ENCODE results near the gene MRPL40.

The MRPL40 gene

GRCh38 chr22:19448076-19448607 lies 15.8 kb downstream of the MRPL40 start:
- H3K27ac ChIP-seq (ENCODE audit: extremely low read depth, low read depth, low read length), result peak overlapping the region; percentile 78
- no peaks in the 10 kb centered on the region for H3K9me3 ChIP-seq (ENCODE audit: control insufficient read depth, insufficient read depth, low read depth, low read length)
- ChIA-PET CTCF (interaction anchor here (0.6 kb wide), 1 partner anchor 30 kb away, joined by 3 read pairs; no protein-coding TSS in a partner anchor), POLR2A (interaction anchor here (1.3 to 2.2 kb wide), 4 partner anchors 13 to 32 kb away, joined by 4 to 13 read pairs (median 6); partner anchors contain the start of genes CDC45, HIRA and MRPL40)
- H3K4me1 ChIP-seq (ENCODE audit: control insufficient read depth, insufficient read depth, low read length), result no peaks in the 10 kb centered on the region
- peak overlapping the region; percentile 79 for H3K4me3 ChIP-seq (ENCODE audit: low read depth, low read length)
- H3K36me3 ChIP-seq (ENCODE audit: control insufficient read depth in 2 of 2, insufficient read depth in 1 of 2, low read length in 2 of 2), result peaks cover 5 to 72% of the 10 kb centered on the region in 2 experiments; a peak in 2 of 3 replicates
- TF ChIP-seq SCRT2 (tag by site-specific recombination; IDR thresholded peaks at IDR 0.05) (no peak), ZNF555 (tag by site-specific recombination; conservative IDR thresholded peaks at IDR 0.05) (no peak), ZBTB17 (tag by site-specific recombination; IDR thresholded peaks at IDR 0.05) (peak; percentile 83; the same call in 1 of the 2 replicates), ZNF202 (tag by site-specific recombination; IDR thresholded peaks at IDR 0.05; ENCODE audit: borderline replicate concordance) (no peak), ZNF621 (tag by site-specific recombination; IDR thresholded peaks at IDR 0.05) (no peak), IKZF3 (tag by site-specific recombination; IDR thresholded peaks at IDR 0.05) (no peak), ZNF837 (tag by site-specific recombination; IDR thresholded peaks at IDR 0.05) (no peak), REPIN1 (tag by site-specific recombination; IDR thresholded peaks at IDR 0.05; ENCODE audit: low read depth) (no peak), ZNF513 (tag by site-specific recombination; IDR thresholded peaks at IDR 0.05) (no peak), ZNF157 (tag by site-specific recombination; IDR thresholded peaks at IDR 0.05) (no peak), SP3 (tag by site-specific recombination; IDR thresholded peaks at IDR 0.05) (no peak), ZNF112 (tag by site-specific recombination; IDR thresholded peaks at IDR 0.05) (no peak), PBX3 (CRISPR knock-in tag; IDR thresholded peaks at IDR 0.05) (no peak), ZNF214 (tag by site-specific recombination; IDR thresholded peaks at IDR 0.05; ENCODE audit: borderline replicate concordance) (no peak), ZNF362 (tag by site-specific recombination; IDR thresholded peaks at IDR 0.05) (no peak), ZNF701 (tag by site-specific recombination; IDR thresholded peaks at IDR 0.05) (no peak), HIC1 (tag by site-specific recombination; IDR thresholded peaks at IDR 0.05) (0 out of 2 replicates have a peak, but pooled peaks have one; percentile 13), ZNF629 (tag by site-specific recombination; IDR thresholded peaks at IDR 0.05) (no peak), ZNF768 (tag by site-specific recombination; IDR thresholded peaks at IDR 0.05) (no peak), ZNF223 (tag by site-specific recombination; IDR thresholded peaks at IDR 0.05) (no peak), ZNF600 (tag by site-specific recombination; IDR thresholded peaks at IDR 0.05) (0 out of 2 replicates have a peak, but pooled peaks have one; percentile 48), PATZ1 (tag by site-specific recombination; IDR thresholded peaks at IDR 0.05) (0 out of 2 replicates have a peak, but pooled peaks have one; percentile 33), ZNF211 (tag by site-specific recombination; IDR thresholded peaks at IDR 0.05; ENCODE audit: low read depth) (no peak), ZNF561 (tag by site-specific recombination; IDR thresholded peaks at IDR 0.05; ENCODE audit: borderline replicate concordance) (no peak), ZNF521 (tag by site-specific recombination; IDR thresholded peaks at IDR 0.05) (no peak), MYNN (tag by site-specific recombination; IDR thresholded peaks at IDR 0.05; ENCODE audit: borderline replicate concordance) (no peak), ZBTB7A (tag by site-specific recombination; IDR thresholded peaks at IDR 0.05; ENCODE audit: low read depth) (no peak), ZNF37A (tag by site-specific recombination; IDR thresholded peaks at IDR 0.05) (no peak), ZBTB6 (tag by site-specific recombination; IDR thresholded peaks at IDR 0.05) (no peak), ZBTB20 (tag by site-specific recombination; IDR thresholded peaks at IDR 0.05) (no peak; the same call in 1 of the 2 replicates)
